ENCODE results near the gene HRC. TPM values are rescaled to one million over a fixed set of nuclear protein-coding genes. Genes with fewer than 3 reads are reported as not detected.

HRC gene
- total RNA-seq, 2 donors from 2014 or later: not detected

DNA sequence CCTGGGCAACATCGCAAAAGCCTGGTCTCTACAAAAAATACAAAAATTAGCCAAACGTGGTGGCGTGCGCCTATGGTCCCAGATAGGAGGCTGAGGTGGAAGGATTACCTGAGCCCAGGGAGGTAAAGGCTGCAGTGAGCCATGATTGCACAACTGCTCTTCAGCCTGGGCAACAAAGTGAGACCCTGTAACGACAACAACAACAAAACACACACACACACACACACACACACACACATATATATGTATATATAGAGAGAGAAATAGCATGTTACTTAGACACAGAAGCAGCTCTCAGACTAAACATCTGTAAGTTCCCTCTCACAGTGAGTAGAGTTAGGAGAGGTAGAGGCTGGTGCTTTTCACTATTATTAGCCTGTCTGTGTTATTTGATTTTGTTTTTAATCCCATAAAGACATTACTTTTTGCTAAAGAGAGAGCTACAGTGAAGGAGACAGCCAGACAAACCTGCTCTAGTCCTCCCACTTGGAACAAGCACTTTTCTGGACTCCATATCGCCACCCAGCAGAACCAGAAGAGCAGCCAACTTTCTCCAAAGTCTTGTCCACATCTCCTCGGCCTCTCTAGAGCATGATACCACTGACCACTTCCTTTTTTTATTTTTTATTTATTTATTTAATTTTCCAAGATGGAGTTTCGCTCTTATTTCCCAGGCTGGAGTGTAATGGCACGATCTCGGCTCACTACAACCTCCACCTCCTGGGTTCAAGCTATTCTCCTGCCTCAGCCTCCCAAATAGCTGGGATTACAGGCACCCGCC, 43.8 kb downstream of the HRC start:
- peaks cover 6% of the 10 kb centered on the region for H3K36me3 Mint-ChIP-seq (ENCODE audit: low read depth)
- H3K4me1 Mint-ChIP-seq: peaks cover 20% of the 10 kb centered on the region
- no peaks in the 10 kb centered on the region for H3K27me3 Mint-ChIP-seq
- peak overlapping the region; percentile 7 for H3K4me3 Mint-ChIP-seq
- DNase-seq (no peak), ATAC-seq (no peak)
- H3K27ac Mint-ChIP-seq: no peak overlapping the region
- H3K9me3 ChIP-seq (ENCODE audit: control insufficient read depth, low read length, poor library complexity, severe bottlenecking): no peaks in the 10 kb centered on the region

DNA sequence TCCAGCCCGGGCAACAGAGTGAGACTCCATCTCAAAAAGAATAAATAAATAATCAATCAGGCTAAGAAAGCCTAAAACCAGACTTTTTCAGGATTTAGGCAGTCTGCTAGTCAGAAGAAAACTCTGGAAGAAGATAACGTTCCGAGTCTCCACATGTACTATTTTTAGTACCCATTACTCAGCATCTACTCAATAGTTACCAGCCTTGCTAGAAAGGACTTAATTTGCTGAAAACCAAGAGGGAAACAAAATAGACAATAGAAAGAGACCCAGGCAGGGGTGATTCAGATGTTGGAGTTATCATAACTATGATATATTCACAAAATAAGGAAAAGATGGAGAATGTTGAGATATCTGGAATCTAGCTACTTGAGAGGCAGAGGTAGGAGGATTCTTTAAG, 44.6 kb downstream of the HRC start:
- H3K4me1 Mint-ChIP-seq: peaks cover 17% of the 10 kb centered on the region
- no peak overlapping the region for H3K27ac Mint-ChIP-seq
- H3K9me3 ChIP-seq (ENCODE audit: control insufficient read depth, low read length, poor library complexity, severe bottlenecking): no peaks in the 10 kb centered on the region
- peaks cover 6% of the 10 kb centered on the region for H3K36me3 Mint-ChIP-seq (ENCODE audit: low read depth)
- no peak for DNase-seq
- no peak for ATAC-seq
- no peaks in the 10 kb centered on the region for H3K27me3 Mint-ChIP-seq
- H3K4me3 Mint-ChIP-seq: no peak overlapping the region

DNA sequence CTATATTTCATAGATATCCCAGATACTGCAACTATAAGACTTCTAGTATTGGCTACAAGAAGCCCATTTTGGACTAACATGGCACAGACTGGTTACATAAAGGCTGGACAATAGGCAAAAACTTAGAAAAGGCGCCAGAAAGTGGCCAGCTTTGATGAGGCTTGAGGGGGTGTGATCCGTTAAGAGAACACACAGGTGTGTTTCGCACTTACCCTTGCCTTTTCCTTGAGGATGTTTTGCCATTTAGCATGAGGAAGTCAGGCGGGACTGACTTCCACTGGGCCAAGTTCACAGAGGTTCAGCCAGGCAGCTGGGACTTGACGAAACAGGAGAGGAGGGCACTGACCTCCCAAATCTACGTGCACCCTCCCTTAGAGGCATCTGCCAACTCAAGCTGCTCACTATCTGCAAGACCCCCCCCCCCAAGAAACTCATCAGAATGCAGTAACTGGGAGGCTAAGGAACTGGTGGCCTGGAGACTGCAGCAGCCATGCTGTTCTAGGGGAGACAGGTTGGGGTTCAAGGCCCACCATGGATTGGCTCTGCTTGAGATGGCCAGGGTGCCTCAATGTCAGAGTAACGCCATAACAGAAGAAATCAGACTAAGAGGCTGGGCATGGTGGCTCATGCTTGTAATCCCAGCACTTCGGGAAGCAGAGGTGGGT, 45.5 kb downstream of the HRC start:
- Mint-ChIP-seq H3K27ac (no peak overlapping the region), H3K4me3 (no peak overlapping the region), H3K27me3 (no peaks in the 10 kb centered on the region), H3K36me3 (ENCODE audit: low read depth) (peaks cover 7% of the 10 kb centered on the region), H3K4me1 (peaks cover 17% of the 10 kb centered on the region)
- ATAC-seq (no peak), DNase-seq (no peak)
- no peaks in the 10 kb centered on the region for H3K9me3 ChIP-seq (ENCODE audit: control insufficient read depth, low read length, poor library complexity, severe bottlenecking)

DNA sequence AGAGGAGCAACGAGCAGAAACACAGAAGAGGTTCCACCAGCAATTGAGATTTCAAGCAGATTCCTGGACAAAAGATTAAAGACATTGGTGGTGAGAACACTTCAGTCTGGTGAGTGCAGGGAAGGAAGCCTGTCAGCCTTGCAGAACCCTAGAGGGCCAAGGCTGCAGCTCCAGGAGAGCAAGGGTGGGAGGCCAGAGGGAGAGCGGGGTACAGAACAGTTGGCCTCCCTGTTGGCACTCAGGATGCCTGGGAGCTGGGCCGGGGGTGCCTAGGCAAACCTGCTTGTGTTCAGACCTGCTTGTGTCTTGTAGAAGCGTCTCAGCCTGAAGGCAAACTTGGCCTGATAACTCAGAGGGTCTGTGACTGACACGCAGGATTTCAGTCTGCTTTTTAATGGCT, 46.1 kb downstream of the HRC start:
- ATAC-seq: no peak
- peaks cover 16% of the 10 kb centered on the region for H3K4me1 Mint-ChIP-seq
- H3K9me3 ChIP-seq (ENCODE audit: control insufficient read depth, low read length, poor library complexity, severe bottlenecking): no peaks in the 10 kb centered on the region
- no peaks in the 10 kb centered on the region for H3K27me3 Mint-ChIP-seq
- DNase-seq: no peak
- no peak overlapping the region for H3K27ac Mint-ChIP-seq
- peaks cover 8% of the 10 kb centered on the region for H3K36me3 Mint-ChIP-seq (ENCODE audit: low read depth)
- H3K4me3 Mint-ChIP-seq: no peak overlapping the region

DNA sequence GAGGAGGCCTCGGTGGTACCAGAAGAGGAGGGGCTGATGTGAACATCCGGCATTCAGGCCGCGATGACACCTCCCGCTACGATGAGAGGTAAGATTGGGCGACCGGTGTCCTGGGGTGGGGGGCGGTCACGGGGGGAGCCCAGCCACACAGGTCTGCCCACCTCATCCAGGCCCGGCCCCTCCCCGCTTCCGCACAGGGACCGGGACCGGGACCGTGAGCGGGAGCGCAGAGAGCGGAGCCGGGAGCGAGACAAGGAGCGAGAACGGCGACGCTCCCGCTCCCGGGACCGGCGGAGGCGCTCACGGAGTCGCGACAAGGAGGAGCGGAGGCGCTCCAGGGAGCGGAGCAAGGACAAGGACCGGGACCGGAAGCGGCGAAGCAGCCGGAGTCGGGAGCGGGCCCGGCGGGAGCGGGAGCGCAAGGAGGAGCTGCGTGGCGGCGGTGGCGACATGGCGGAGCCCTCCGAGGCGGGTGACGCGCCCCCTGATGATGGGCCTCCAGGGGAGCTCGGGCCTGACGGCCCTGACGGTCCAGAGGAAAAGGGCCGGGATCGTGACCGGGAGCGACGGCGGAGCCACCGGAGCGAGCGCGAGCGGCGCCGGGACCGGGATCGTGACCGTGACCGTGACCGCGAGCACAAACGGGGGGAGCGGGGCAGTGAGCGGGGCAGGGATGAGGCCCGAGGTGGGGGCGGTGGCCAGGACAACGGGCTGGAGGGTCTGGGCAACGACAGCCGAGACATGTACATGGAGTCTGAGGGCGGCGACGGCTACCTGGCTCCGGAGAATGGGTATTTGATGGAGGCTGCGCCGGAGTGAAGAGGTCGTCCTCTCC, 47.4 kb downstream of the HRC start:
- no peak for DNase-seq
- Mint-ChIP-seq H3K27ac (no peak overlapping the region), H3K4me1 (peaks cover 9% of the 10 kb centered on the region), H3K4me3 (no peak overlapping the region), H3K27me3 (no peaks in the 10 kb centered on the region), H3K36me3 (ENCODE audit: low read depth) (peaks cover 8% of the 10 kb centered on the region)
- no peaks in the 10 kb centered on the region for H3K9me3 ChIP-seq (ENCODE audit: control insufficient read depth, low read length, poor library complexity, severe bottlenecking)
- ATAC-seq: no peak

DNA sequence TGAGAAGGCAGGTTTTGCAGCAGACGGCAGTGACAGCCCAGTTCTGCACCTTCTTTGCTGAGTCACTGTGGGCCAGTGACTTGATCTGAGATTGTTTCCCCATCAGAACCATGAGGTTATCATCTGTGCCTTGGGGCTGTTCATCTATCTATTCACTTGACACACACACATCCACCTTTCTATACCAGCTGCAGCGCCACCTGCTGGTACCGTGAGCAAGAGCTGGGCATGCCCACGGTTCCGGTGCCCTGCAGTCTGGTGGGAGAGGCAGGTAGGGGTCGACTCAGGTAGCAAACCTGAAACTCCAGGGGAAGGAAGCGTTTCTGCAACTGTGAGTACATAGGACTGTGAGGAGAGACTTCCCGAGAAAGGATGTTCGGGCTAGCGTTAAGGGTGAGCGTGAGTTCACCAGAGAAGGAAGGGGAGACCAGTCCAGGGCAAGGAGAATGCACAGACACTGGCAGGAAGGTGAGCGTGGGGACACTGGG, 48.5 kb downstream of the HRC start:
- Mint-ChIP-seq H3K27me3 (no peaks in the 10 kb centered on the region), H3K4me1 (peaks cover 9% of the 10 kb centered on the region), H3K4me3 (no peak overlapping the region), H3K36me3 (ENCODE audit: low read depth) (peaks cover 8% of the 10 kb centered on the region), H3K27ac (peak overlapping the region; percentile 2)
- no peaks in the 10 kb centered on the region for H3K9me3 ChIP-seq (ENCODE audit: control insufficient read depth, low read length, poor library complexity, severe bottlenecking)
- DNase-seq (peak; percentile 38 to 65 (median 47)), ATAC-seq (peak; percentile 76)

DNA sequence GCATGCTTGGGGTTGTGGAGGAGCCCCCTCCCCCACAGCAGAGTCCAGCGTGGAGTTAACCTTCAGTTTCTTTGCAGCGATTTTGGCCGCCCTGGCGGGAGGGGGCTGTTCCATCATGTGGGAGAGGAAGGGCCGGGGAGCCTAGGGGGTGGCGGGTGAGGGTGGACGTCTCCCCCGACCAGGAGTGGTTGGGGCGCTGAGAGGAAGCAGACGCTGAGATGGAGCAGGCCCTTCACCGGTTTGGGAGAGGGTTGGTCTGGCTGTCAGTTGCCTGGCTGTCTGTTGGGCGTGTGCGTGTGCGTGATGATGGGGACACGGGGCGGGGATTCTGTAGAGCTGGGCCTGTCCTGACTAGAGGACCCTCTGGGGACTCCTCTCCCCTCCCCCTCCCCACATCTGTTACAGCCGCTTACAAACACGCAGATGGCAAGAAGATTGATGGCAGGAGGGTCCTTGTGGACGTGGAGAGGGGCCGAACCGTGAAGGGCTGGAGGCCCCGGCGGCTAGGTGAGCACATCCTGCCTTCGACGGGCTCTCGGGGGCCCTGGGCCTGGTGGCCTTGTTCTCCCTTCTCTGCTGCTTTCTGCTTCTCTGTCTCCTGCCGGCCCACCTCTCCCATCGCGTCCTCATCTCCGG, 50.8 kb downstream of the HRC start:
- Mint-ChIP-seq H3K27me3 (no peaks in the 10 kb centered on the region), H3K36me3 (ENCODE audit: low read depth) (peaks cover 12% of the 10 kb centered on the region), H3K4me3 (no peak overlapping the region), H3K4me1 (peaks cover 16% of the 10 kb centered on the region), H3K27ac (peak overlapping the region; percentile 79)
- DNase-seq (no peak), ATAC-seq (no peak)
- H3K9me3 ChIP-seq (ENCODE audit: control insufficient read depth, low read length, poor library complexity, severe bottlenecking): no peaks in the 10 kb centered on the region

DNA sequence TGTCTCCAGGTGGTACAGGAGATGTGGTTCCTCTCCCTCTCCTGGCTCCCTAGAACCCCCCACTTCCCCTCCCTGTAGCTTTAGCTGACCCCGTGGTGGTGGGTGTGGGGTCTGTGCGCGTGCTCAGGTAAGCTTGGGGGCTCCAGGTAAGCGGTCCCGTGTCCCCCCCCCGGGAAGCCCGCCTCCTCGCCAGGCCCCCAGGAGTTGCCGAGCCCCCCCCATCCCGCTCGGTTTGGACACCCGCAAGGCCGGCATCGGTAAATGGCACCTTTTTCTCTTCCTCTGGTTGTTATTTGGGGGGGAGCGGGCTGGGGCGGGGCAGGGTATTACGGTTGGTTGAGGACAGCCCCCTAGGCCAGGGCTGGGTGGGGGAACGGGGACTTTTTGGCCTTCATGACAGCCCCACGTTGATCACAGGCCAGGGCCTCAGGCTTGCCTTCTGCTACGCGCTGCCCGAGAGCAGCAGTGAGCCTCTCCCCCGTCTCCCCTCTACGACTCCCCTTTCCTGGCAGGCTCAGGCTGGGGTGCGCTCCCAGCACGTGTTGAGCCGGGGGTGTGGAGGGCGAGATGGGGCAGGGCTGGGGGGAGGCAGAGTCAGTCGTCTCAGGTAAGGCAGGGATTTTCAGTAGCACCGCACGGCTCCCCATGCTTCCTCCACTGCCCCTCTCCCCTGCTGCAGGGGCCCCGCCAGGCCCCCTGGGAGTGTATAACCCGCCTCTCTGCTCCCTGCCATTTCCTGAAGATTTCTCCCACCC, 51.7 kb downstream of the HRC start:
- H3K36me3 Mint-ChIP-seq (ENCODE audit: low read depth): peaks cover 12% of the 10 kb centered on the region
- no peak for DNase-seq
- H3K27ac Mint-ChIP-seq: no peak overlapping the region

DNA sequence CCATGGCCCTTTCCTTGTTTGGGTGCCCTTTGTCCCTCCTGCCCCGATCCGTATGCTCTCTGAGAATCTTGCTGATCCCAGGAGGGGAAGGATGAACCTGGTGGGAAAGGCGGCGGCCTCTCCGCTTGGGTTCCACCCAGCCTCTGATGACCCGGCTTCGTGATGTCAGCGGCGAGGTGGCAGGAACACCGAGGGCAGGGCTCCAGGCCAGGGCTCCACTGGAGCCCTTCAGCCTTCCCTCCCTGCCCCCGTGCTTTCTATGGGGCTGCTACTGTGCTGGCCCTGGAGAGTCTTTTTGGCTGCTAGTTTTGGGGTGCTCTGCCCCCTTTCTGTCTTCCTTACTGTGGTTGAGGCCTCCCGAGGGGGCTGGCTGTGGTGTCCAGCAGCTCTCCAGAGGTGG, 52.9 kb downstream of the HRC start:
- Mint-ChIP-seq H3K27me3 (no peaks in the 10 kb centered on the region), H3K4me1 (peaks cover 18% of the 10 kb centered on the region), H3K36me3 (ENCODE audit: low read depth) (peaks cover 12% of the 10 kb centered on the region), H3K27ac (no peak overlapping the region), H3K4me3 (no peak overlapping the region)
- ATAC-seq (no peak), DNase-seq (no peak)
- H3K9me3 ChIP-seq (ENCODE audit: control insufficient read depth, low read length, poor library complexity, severe bottlenecking): no peaks in the 10 kb centered on the region

More for the DNA sequence above, 51.7 kb downstream of the HRC start:
- ATAC-seq: no peak
- no peaks in the 10 kb centered on the region for H3K27me3 Mint-ChIP-seq
- peaks cover 16% of the 10 kb centered on the region for H3K4me1 Mint-ChIP-seq
- no peaks in the 10 kb centered on the region for H3K9me3 ChIP-seq (ENCODE audit: control insufficient read depth, low read length, poor library complexity, severe bottlenecking)
- no peak overlapping the region for H3K4me3 Mint-ChIP-seq

Other genes starting within 250 kb of the HRC start
- gene DHDH, start 221.7 kb downstream of the HRC start, total RNA-seq: under 1 TPM; 0.50 to 0.86 TPM
- gene BAX, start 200.5 kb downstream of the HRC start, total RNA-seq: 100 to 1,000 TPM in 1 of 2 donors, 10 to 100 TPM in 1; 89.2 to 104 TPM
- 100 to 1,000 TPM; 612 to 898 TPM for gene FTL, start 190.1 kb downstream of the HRC start, total RNA-seq
- 10 to 100 TPM; 21.6 to 24.2 TPM for gene GYS1, start 162.1 kb downstream of the HRC start, total RNA-seq
- 10 to 100 TPM; 20.2 to 25.5 TPM for gene RUVBL2, start 161.5 kb downstream of the HRC start, total RNA-seq
- not detected for gene LHB, start 138.3 kb downstream of the HRC start, total RNA-seq
- not detected for gene CGB3, start 131.1 kb downstream of the HRC start, total RNA-seq
- not detected for gene CGB2, start 123.5 kb downstream of the HRC start, total RNA-seq
- gene CGB1, start 118.5 kb downstream of the HRC start, total RNA-seq: not detected
- gene CGB5, start 111.5 kb downstream of the HRC start, total RNA-seq: not detected
- not detected for gene CGB8, start 106.3 kb downstream of the HRC start, total RNA-seq
- gene CGB7, start 97.6 kb downstream of the HRC start, total RNA-seq: not detected
- not detected for gene NTF4, start 90.6 kb downstream of the HRC start, total RNA-seq
- not detected for gene KCNA7, start 82.7 kb downstream of the HRC start, total RNA-seq
- 100 to 1,000 TPM; 352 to 394 TPM for gene SNRNP70, start 69.9 kb downstream of the HRC start, total RNA-seq
- gene LIN7B, start 41.0 kb downstream of the HRC start, total RNA-seq: 1 to 10 TPM; 4.7 to 5.2 TPM
- gene C19orf73, start 36.3 kb downstream of the HRC start, total RNA-seq: 1 to 10 TPM; 3.6 to 3.9 TPM
- gene PPFIA3, start 35.9 kb downstream of the HRC start, total RNA-seq: 1 to 10 TPM; 2.6 to 3.9 TPM
- gene TRPM4, start 2.4 kb upstream of the HRC start, total RNA-seq: under 1 TPM in 1 of 2 donors, not detected in 1; 0.25 TPM
- gene SLC6A16, start 169.8 kb upstream of the HRC start, total RNA-seq: 1 to 10 TPM; 3.1 to 3.7 TPM
- gene CD37, start 180.0 kb upstream of the HRC start, total RNA-seq: 100 to 1,000 TPM; 288 to 373 TPM
- gene TEAD2, start 207.0 kb upstream of the HRC start, total RNA-seq: under 1 TPM in 1 of 2 donors, not detected in 1; 0.17 TPM
- not detected for gene DKKL1, start 208.5 kb upstream of the HRC start, total RNA-seq
- under 1 TPM in 1 of 2 donors, not detected in 1; 0.86 TPM for gene KASH5, start 232.9 kb upstream of the HRC start, total RNA-seq

All from T-helper 17 cell (primary cell).